ENCODE measurements around the gene RPL15.

The RPL15 gene

DNA sequence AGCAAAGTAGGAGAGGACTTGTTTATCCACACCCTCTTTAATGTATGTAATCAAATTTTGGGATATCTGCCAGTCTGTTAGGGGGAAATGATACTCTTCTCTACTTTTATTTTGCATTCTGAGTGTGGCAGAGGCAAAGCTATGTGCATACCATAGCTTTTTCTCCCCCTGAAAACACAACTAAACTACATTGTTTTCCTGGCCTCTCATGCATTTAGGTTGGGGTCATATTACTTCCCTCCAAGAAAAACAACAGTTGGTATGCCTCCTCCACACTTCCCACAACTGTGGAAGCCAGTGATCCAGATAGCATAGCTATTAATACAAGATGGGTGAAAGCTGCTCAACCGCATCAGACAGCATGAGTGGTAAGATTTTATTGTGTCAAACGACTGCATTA is 6.9 kb downstream of the RPL15 start:
- Histone ChIP-seq H3K9me3 (no peaks in the 10 kb centered on the region), H3K4me1 (no peaks in the 10 kb centered on the region), H3K27me3 (no peaks in the 10 kb centered on the region), H3K36me3 (peaks cover 22% of the 10 kb centered on the region), H3K4me3 (ENCODE audit: low read depth, low read length) (no peak overlapping the region)
- TF ChIP-seq, protein P1, sequence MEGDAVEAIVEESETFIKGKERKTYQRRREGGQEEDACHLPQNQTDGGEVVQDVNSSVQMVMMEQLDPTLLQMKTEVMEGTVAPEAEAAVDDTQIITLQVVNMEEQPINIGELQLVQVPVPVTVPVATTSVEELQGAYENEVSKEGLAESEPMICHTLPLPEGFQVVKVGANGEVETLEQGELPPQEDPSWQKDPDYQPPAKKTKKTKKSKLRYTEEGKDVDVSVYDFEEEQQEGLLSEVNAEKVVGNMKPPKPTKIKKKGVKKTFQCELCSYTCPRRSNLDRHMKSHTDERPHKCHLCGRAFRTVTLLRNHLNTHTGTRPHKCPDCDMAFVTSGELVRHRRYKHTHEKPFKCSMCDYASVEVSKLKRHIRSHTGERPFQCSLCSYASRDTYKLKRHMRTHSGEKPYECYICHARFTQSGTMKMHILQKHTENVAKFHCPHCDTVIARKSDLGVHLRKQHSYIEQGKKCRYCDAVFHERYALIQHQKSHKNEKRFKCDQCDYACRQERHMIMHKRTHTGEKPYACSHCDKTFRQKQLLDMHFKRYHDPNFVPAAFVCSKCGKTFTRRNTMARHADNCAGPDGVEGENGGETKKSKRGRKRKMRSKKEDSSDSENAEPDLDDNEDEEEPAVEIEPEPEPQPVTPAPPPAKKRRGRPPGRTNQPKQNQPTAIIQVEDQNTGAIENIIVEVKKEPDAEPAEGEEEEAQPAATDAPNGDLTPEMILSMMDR (IDR thresholded peaks at IDR 0.05; ENCODE audit: low read depth, low read length) = no peak
- no peak for DNase-seq

DNA sequence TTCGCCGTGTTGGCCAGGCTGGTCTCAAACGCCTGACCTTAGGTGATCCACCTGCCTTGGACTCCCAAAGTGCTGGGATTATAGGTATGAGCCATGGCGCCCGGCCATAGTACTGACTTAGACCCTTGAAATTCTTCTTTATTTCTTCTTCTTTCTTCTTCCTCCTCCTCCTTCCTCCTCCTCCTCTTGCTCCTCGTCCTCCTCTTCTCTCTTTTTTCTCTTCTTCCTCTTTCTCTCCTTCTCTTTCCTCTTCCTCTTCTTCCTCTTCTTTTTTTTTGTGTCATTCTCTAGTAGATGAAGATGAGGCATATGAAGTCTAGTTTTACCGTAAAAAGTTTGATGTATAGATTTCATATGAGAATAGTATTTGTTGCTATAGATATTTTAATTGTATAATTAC is 9.3 kb downstream of the RPL15 start:
- Histone ChIP-seq H3K4me3 (ENCODE audit: low read depth, low read length) (no peak overlapping the region), H3K36me3 (peaks cover under 1% of the 10 kb centered on the region), H3K4me1 (no peaks in the 10 kb centered on the region), H3K27me3 (no peaks in the 10 kb centered on the region), H3K9me3 (no peaks in the 10 kb centered on the region)
- TF ChIP-seq, protein P1 (IDR thresholded peaks at IDR 0.05; ENCODE audit: low read depth, low read length) = no peak
- DNase-seq = no peak

DNA sequence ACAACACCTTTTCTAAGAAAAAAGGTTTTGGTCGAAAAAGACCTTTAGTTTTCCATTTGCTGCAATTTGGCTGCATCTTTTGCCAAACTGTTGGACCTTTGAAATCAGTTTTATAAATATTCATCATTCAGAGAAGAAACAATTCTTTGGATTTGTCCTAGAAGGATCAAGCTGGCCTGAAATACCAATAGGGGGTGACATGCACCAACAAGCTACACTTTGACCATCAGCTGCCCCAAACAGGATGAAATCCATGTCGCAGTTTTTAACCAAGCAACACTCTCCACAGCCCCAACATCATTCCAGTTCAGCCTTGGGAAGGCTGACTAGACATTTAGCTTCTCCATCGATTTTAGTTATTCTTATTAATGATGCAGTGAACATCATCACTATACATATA is 9.8 kb downstream of the RPL15 start:
- H3K36me3 ChIP-seq = no peaks in the 10 kb centered on the region
- TF ChIP-seq, protein P1 (IDR thresholded peaks at IDR 0.05; ENCODE audit: low read depth, low read length) = peak; percentile 33; the same call in 1 of the 2 replicates
- DNase-seq = no peak

DNA sequence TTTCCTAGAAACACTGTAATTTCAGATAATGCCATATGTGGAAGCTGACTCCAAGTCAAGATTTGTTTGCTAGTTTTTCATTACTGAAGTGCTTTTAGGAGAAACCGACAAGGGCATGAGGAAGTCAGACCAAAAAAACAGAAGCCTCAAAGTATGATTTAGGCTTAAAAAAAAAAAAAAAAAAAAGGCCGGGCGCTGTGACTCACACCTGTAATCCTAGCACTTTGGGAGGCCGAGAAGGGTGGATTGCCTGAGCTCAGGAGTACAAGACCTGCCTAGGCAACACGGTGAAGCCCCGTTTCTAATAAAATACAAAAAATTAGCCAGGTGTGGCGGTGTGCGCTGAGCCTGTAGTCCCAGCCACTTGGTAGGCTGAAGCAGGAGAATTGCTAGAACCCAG is 11.6 kb downstream of the RPL15 start:
- no peaks in the 10 kb centered on the region for H3K4me1 ChIP-seq
- TF ChIP-seq, protein P1 (IDR thresholded peaks at IDR 0.05; ENCODE audit: low read depth, low read length) = no peak
- no peak for DNase-seq

More for the DNA sequence above, 9.8 kb downstream of the RPL15 start:
- Histone ChIP-seq H3K4me3 (ENCODE audit: low read depth, low read length) (no peak overlapping the region), H3K27me3 (no peaks in the 10 kb centered on the region), H3K9me3 (no peaks in the 10 kb centered on the region), H3K4me1 (no peaks in the 10 kb centered on the region)

DNA sequence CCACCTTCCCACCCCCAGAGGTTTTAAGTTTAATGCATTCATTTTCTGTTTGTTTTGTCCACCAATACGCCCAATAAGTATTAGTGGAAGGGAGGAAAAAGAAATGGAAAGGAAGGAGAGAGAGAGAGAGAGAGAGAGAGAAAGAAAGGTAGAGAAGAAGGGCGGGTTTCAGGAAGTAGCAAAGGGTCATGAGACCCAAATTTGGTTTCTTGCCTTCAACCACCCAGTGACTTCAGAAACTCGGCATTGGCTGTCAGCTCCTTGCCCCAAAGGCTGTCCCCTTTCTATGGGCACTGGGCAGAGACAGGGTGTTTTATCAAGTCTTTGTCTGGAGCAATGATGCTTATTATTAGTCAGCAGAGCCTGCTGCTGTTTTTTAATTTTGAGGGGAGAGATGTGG is 14.7 kb downstream of the RPL15 start:
- Histone ChIP-seq H3K9me3 (no peaks in the 10 kb centered on the region), H3K27me3 (no peaks in the 10 kb centered on the region), H3K4me3 (ENCODE audit: low read depth, low read length) (no peak overlapping the region), H3K36me3 (no peaks in the 10 kb centered on the region), H3K4me1 (no peaks in the 10 kb centered on the region)
- TF ChIP-seq, protein P1 (IDR thresholded peaks at IDR 0.05; ENCODE audit: low read depth, low read length) = no peak
- no peak for DNase-seq

More for the DNA sequence above, 11.6 kb downstream of the RPL15 start:
- Histone ChIP-seq H3K36me3 (no peaks in the 10 kb centered on the region), H3K4me3 (ENCODE audit: low read depth, low read length) (no peak overlapping the region), H3K9me3 (no peaks in the 10 kb centered on the region), H3K27me3 (no peaks in the 10 kb centered on the region)

DNA sequence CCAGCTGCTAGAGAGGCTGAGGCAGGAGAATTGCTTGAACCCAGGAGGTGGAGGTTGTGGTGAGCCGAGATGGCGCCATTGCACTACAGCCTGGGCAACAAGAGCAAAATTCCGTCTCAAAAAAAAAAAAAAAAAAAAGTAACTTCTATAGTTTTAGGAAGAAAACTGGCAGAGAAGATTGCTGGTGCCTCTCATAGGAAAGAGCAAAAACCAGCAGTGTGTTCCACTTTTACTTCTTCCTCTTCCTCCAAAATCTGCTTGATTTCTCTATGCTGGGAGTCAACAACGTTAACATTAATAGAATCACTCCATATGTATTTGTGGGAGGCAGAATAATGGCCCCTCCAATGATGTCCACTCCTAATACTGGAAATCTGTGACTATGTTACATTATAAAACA is 15.6 kb downstream of the RPL15 start:
- Histone ChIP-seq H3K36me3 (no peaks in the 10 kb centered on the region), H3K4me3 (ENCODE audit: low read depth, low read length) (no peak overlapping the region), H3K4me1 (no peaks in the 10 kb centered on the region), H3K27me3 (no peaks in the 10 kb centered on the region), H3K9me3 (no peaks in the 10 kb centered on the region)
- TF ChIP-seq, protein P1 (IDR thresholded peaks at IDR 0.05; ENCODE audit: low read depth, low read length) = no peak
- no peak for DNase-seq

Measured in BE2C (cell line).